ENCODE results near the gene PRDM16. TPM values are rescaled to one million over a fixed set of nuclear protein-coding genes. Genes with fewer than 3 reads are reported as not detected.

The PRDM16 gene
- polyA plus RNA-seq, 3 donors, result not detected

DNA sequence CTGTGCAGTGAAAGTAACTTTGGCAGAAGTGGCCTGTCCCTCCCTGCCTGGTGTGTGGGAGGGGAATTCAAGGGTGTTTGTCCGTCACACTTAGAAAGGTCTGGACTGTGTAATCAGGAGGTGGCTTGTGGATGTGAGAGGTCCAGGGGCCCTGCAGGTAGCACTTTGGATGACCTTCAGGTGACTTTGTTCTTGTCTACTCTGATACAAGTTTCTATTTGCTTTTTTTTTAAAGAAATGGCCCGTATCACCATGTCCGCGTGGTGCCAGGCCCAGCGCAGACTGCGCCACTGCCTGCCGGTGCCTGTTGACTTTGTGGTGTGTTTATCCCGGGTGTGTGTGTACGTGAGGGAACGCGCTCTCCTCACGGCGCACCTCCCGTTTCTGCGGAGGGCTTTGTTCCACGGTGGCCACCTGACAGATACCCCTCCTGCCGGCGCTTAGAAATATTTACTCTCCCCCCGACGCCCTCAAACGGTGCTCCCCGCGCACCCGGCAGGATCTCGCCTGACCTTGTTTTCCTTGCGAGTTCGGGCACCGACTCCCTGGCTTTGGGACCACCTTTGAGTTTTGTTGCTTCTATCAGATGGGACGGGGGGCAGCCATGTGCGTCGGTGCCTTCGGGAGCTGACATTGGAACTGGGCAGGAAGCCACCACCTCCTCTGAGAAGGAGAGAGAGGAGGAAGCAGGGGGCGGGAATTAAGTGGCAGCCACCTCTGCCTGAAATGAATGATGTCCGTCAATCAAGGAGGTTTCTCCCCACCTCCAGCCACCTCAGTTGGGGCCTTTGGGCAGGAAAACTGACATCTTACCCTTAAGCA lies 119.4 kb downstream of the PRDM16 start:
- WGBS (ENCODE audit: insufficient coverage), result 51% methylated on average over 29 of the region's 34 CpGs
- TF ChIP-seq, protein P1, sequence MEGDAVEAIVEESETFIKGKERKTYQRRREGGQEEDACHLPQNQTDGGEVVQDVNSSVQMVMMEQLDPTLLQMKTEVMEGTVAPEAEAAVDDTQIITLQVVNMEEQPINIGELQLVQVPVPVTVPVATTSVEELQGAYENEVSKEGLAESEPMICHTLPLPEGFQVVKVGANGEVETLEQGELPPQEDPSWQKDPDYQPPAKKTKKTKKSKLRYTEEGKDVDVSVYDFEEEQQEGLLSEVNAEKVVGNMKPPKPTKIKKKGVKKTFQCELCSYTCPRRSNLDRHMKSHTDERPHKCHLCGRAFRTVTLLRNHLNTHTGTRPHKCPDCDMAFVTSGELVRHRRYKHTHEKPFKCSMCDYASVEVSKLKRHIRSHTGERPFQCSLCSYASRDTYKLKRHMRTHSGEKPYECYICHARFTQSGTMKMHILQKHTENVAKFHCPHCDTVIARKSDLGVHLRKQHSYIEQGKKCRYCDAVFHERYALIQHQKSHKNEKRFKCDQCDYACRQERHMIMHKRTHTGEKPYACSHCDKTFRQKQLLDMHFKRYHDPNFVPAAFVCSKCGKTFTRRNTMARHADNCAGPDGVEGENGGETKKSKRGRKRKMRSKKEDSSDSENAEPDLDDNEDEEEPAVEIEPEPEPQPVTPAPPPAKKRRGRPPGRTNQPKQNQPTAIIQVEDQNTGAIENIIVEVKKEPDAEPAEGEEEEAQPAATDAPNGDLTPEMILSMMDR (IDR thresholded peaks at IDR 0.05), result no peak
- Histone ChIP-seq H2AFZ (ENCODE audit: insufficient read depth, low read depth, low read length, poor library complexity, severe bottlenecking) (no peak overlapping the region), H3K4me1 (ENCODE audit: control insufficient read depth in 1 of 2, insufficient read depth in 2 of 2, low read length in 2 of 2) (peaks cover 12 to 16% of the 10 kb centered on the region in 2 donors), H4K20me1 (ENCODE audit: insufficient read depth, low read length) (no peaks in the 10 kb centered on the region), H3K9me3 (replicated peaks in 1 of 2; ENCODE audit: control insufficient read depth in 1 of 2, insufficient read depth in 1 of 2, low read length in 2 of 2) (no peaks in the 10 kb centered on the region), H3K4me2 (replicated peaks; ENCODE audit: extremely low read depth, low read length, poor library complexity, severe bottlenecking) (no peak overlapping the region), H3K27me3 (ENCODE audit: control insufficient read depth in 2 of 2, insufficient read depth in 2 of 2, low read length in 2 of 2) (peaks cover 9 to 13% of the 10 kb centered on the region in 2 donors), H3K79me2 (ENCODE audit: insufficient read depth, low read length) (no peaks in the 10 kb centered on the region), H3K4me3 (replicated peaks in 1 of 3; ENCODE audit: low read depth in 2 of 3, low read length in 3 of 3) (no peak overlapping the region), H3K36me3 (replicated peaks in 1 of 2; ENCODE audit: control insufficient read depth in 1 of 2, insufficient read depth in 2 of 2, low read length in 2 of 2) (no peaks in the 10 kb centered on the region), H3K9ac (ENCODE audit: insufficient read depth, low read length, poor library complexity, severe bottlenecking) (no peak overlapping the region), H3K27ac (ENCODE audit: low read depth in 1 of 2, low read length in 2 of 2) (no peak overlapping the region)
- Mint-ChIP-seq H3K9me3 (peaks cover 0 to 8% (median 3%) of the 10 kb centered on the region in 7 donors), H3K27ac (peak overlapping the region in 1 of 7 donors; percentile 50), H3K4me1 (peaks cover 16% of the 10 kb centered on the region), H3K27me3 (ENCODE audit: low read depth in 3 of 3) (peaks cover 16 to 25% (median 22%) of the 10 kb centered on the region in 3 donors), H3K4me3 (peak overlapping the region in 1 of 2 donors; percentile 71), H3K36me3 (no peaks in the 10 kb centered on the region)
- intact Hi-C loops (cut with micrococcal nuclease), result no loop called here
- DNase-seq, result no peak

DNA sequence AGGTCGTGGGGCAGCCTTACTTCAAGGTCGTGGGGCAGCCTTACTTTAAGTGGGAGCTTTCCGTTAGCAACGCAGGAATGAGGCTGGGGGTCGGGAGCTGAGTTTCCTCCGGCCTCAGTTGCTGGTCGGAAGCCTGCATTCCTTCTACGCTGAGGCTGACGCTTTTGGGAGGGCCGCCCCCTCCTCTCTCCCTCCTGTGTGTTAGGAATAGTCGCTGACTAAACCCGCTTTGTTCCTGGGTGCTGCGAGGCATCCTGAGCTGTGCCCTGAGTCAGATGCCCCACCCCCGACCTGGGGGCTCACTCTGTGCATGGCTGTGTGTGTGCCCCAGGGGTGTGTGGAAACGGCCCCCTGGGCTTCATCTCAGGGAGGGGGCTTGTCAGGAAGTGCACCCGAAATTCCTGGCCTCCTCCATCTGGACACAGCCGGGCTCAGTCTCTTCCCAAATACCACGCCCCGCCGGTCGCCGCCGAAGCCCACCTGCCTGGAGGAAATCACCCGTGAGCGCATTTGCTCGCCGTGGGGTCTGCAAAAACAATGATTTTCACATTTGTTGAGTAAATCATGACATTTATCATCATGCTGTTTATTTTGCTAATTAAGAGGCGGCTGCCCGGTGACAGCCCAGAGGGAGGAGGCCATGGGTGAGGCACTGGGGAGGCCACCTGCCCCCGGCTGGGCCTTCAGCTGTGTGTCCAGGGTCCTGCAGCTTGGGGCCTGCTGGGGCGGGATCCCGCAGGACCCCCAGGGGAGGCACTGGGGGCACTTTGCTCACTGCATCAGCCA lies 121.4 kb downstream of the PRDM16 start:
- Histone ChIP-seq H3K4me2 (replicated peaks; ENCODE audit: extremely low read depth, low read length, poor library complexity, severe bottlenecking) (no peak overlapping the region), H4K20me1 (ENCODE audit: insufficient read depth, low read length) (no peaks in the 10 kb centered on the region), H3K4me3 (replicated peaks in 1 of 3; ENCODE audit: low read depth in 2 of 3, low read length in 3 of 3) (no peak overlapping the region), H3K4me1 (ENCODE audit: control insufficient read depth in 1 of 2, insufficient read depth in 2 of 2, low read length in 2 of 2) (peaks cover 6 to 11% of the 10 kb centered on the region in 2 donors), H3K9me3 (replicated peaks in 1 of 2; ENCODE audit: control insufficient read depth in 1 of 2, insufficient read depth in 1 of 2, low read length in 2 of 2) (no peaks in the 10 kb centered on the region), H3K36me3 (replicated peaks in 1 of 2; ENCODE audit: control insufficient read depth in 1 of 2, insufficient read depth in 2 of 2, low read length in 2 of 2) (no peaks in the 10 kb centered on the region), H3K27ac (ENCODE audit: low read depth in 1 of 2, low read length in 2 of 2) (no peak overlapping the region), H3K9ac (ENCODE audit: insufficient read depth, low read length, poor library complexity, severe bottlenecking) (no peak overlapping the region), H3K27me3 (ENCODE audit: control insufficient read depth in 2 of 2, insufficient read depth in 2 of 2, low read length in 2 of 2) (no peaks in the 10 kb centered on the region), H2AFZ (ENCODE audit: insufficient read depth, low read depth, low read length, poor library complexity, severe bottlenecking) (no peak overlapping the region), H3K79me2 (ENCODE audit: insufficient read depth, low read length) (no peaks in the 10 kb centered on the region)
- WGBS (ENCODE audit: insufficient coverage), result 91% methylated on average over 22 of the region's 32 CpGs
- Mint-ChIP-seq H3K4me1 (peaks cover 8% of the 10 kb centered on the region), H3K4me3 (no peak overlapping the region), H3K9me3 (peaks cover 0 to 7% (median 0%) of the 10 kb centered on the region in 7 donors), H3K27me3 (ENCODE audit: low read depth in 3 of 3) (peaks cover 5 to 15% (median 12%) of the 10 kb centered on the region in 3 donors), H3K27ac (no peak overlapping the region), H3K36me3 (no peaks in the 10 kb centered on the region)
- intact Hi-C loops (cut with micrococcal nuclease), result no loop called here
- DNase-seq, result no peak
- TF ChIP-seq, protein P1 (IDR thresholded peaks at IDR 0.05), result no peak

All from CD14-positive monocyte (primary cell).